Activated naive CD4-positive, alpha-beta T cell treated with anti-CD3 and anti-CD28 coated beads, Interleukin-2, amount 50 U/mL, for 24 hours (primary cell): ENCODE measurements around the gene HDAC4.
A peak's percentile ranks its signal among the peaks of the same experiment; 100 is the strongest.
"Not testable (repeated sequence)": the region's sequence is repeated elsewhere in the genome, so short reads cannot be mapped to it uniquely, and the experiment has no call there.

Experiments used
- H3K27ac Mint-ChIP-seq: one replicate; pipeline ENCODE4 v1.8.0; 2021; ENCODE audit warnings: mild to moderate bottlenecking, mixed read lengths
- H3K27me3 Mint-ChIP-seq: one replicate; pipeline ENCODE4 v1.8.0; 2021; ENCODE audit warnings: mixed read lengths
- H3K36me3 Mint-ChIP-seq: one replicate; pipeline ENCODE4 v1.8.0; 2021; ENCODE audit warnings: mixed read lengths
- H3K4me1 Mint-ChIP-seq: one replicate; pipeline ENCODE4 v1.8.0; 2021; ENCODE audit warnings: mixed read lengths
- H3K4me3 Mint-ChIP-seq: one replicate; pipeline ENCODE4 v1.8.0; 2021; ENCODE audit warnings: mild to moderate bottlenecking, mixed read lengths
- H3K9me3 Mint-ChIP-seq: one replicate; pipeline ENCODE4 v1.8.0; 2021; ENCODE audit warnings: mixed read lengths

HDAC4 gene

DNA sequence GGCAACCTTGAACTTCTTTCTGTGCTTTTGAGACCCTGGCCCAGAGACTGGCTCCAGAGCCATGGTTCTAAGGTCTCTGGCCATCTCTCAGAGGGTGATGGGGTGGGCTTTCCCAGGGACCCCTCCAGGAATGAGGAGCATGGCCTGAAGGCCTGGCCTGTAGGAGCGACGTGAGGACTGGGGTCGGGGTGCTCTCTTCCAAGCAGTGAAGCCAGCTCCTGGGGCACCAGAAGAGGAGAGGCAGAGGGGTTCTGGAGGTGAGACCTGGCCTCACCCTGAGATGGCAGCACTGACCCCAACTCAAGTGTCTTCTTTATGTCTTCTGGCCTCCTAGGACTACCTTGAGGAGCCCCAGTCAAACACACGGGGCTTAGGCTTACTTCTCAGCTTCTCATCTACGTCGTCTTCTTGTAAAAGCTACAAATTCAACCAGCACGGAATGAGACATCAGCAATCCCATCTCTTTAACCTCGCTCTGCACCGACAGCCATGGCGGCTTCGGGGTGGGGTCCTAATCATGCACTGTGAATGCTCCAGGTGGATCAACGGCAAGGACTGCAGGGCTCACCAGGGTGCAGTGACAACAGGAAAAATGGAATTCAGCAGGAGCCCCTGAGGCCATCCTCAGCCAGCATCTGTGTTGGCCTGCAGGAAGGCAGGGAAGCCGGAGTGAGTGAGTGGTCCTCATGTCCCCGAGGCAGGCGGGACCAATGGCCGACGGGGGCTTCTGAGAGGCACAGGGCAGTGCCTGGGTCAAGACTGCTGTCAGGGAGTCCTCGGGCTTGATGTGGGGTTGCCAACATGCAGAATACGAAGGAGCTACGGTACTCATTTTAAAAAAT lies 214.1 kb downstream of the HDAC4 start:
- Mint-ChIP-seq H3K27ac (no peak overlapping the region), H3K4me1 (peaks cover under 1% of the 10 kb centered on the region), H3K4me3 (no peak overlapping the region), H3K9me3 (no peaks in the 10 kb centered on the region), H3K27me3 (no peaks in the 10 kb centered on the region), H3K36me3 (peaks cover 9% of the 10 kb centered on the region)

DNA sequence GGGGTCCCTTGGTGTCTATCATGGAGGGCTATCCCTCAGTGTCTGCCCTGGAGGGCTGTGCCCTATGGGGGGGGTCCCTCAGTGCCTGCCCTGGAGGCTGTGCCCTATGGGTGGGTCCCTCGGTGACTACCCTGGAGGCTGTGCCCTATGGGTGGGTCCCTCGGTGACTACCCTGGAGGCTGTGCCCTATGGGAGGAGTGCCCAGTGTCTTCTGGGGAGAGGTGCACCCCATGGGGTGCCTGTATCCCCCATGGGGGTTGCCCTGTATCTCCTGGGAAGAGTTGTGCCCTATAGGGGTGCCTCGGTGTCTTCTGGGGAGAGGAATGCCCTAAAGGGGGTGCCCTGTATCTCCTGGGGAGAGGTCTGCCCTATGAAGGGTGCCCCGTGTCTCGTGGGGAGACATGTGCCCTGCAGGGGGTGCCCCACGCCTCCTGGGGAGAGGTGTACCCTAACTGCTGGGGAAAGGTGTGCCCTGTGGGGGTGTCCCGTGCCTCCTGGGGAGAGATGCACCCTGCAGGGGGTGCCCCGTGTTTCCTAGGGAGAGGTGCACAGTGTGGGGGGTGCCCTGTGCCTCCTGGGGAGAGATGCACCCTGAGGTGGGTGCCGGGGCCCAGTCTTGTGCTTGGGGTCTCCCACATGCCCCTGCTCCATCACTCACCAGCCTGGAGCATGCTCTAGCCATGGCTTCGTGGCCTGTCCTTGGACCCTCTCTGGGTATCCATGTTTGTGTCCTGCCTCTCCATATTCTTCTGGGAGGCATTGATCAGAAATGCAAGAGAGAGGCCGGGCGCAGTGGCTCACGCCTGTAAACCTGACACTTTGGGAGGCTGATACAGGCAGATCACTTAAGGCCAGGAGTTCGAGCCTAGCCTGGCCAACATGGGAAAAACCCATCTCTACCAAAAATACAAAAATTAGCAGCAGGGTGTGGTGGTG lies 215.6 kb downstream of the HDAC4 start:
- Mint-ChIP-seq H3K27me3 (no peaks in the 10 kb centered on the region), H3K4me3 (no peak overlapping the region), H3K27ac (no peak overlapping the region), H3K9me3 (no peaks in the 10 kb centered on the region), H3K4me1 (no peaks in the 10 kb centered on the region), H3K36me3 (peaks cover 11% of the 10 kb centered on the region)

DNA sequence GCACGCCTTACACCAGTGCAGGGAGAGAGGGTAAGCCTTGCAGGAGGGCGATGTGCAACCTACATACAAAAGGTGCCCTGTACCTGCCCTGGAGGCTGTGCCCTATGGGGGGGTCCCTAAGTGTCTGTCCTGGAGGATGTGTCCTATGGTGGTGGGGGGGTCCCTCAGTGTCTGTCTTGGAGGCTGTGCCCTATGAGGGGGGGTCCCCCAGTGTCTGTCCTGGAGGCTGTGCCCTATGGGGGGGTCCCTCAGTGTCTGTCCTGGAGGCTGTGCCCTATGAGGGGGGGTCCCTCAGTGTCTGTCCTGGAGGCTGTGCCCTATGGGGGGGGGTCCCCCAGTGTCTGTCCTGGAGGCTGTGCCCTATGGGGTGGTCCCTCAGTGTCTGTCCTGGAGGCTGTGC lies 216.6 kb downstream of the HDAC4 start:
- Mint-ChIP-seq H3K36me3 (peaks cover 7% of the 10 kb centered on the region), H3K27me3 (no peaks in the 10 kb centered on the region), H3K9me3 (no peaks in the 10 kb centered on the region), H3K27ac (no peak overlapping the region), H3K4me1 (no peaks in the 10 kb centered on the region), H3K4me3 (no peak overlapping the region)

- Mint-ChIP-seq H3K36me3 (peaks cover 10% of the 10 kb centered on the region), H3K27ac (peak overlapping the region; percentile 39), H3K4me3 (no peak overlapping the region), H3K4me1 (no peaks in the 10 kb centered on the region), H3K9me3 (no peaks in the 10 kb centered on the region), H3K27me3 (no peaks in the 10 kb centered on the region)
Observed at GRCh38 chr2:239182981-239183791, 217.6 kb downstream of the HDAC4 start.

DNA sequence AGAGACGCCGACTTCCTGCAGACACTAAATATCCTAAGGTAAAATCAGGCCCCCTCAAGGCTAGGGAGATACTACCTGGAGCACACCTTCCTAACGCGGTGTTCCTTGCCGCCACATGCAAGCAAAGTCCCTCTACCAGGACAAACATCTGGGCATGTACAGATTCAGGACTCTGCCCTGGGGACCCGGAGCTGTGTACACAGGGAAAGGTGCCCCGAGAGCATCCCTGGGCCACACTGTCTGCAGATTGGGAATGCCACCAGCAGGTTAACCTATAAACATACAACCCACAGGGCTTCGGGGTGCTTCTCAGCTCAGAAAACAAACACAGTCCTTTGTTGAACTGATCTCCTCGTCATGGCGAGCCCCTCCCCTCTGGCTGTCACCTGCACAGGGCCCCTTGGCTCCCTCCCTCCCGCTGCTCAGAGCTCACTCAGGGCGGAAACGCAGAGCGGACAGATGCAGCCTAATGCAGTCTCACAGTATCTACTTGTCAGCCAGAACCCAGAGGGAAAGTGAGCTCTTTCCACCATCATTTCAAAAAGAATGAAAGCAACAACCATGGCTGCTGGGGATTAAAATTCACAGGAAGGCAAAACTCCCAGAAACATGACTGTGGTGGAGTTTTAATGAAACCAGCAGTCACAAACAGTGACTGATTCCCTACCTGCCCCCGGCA lies 218.8 kb downstream of the HDAC4 start:
- peaks cover 22% of the 10 kb centered on the region for H3K36me3 Mint-ChIP-seq
- no peaks in the 10 kb centered on the region for H3K27me3 Mint-ChIP-seq
- peaks cover 2% of the 10 kb centered on the region for H3K9me3 Mint-ChIP-seq
- no peaks in the 10 kb centered on the region for H3K4me1 Mint-ChIP-seq
- H3K27ac Mint-ChIP-seq: no peak overlapping the region
- H3K4me3 Mint-ChIP-seq: no peak overlapping the region

DNA sequence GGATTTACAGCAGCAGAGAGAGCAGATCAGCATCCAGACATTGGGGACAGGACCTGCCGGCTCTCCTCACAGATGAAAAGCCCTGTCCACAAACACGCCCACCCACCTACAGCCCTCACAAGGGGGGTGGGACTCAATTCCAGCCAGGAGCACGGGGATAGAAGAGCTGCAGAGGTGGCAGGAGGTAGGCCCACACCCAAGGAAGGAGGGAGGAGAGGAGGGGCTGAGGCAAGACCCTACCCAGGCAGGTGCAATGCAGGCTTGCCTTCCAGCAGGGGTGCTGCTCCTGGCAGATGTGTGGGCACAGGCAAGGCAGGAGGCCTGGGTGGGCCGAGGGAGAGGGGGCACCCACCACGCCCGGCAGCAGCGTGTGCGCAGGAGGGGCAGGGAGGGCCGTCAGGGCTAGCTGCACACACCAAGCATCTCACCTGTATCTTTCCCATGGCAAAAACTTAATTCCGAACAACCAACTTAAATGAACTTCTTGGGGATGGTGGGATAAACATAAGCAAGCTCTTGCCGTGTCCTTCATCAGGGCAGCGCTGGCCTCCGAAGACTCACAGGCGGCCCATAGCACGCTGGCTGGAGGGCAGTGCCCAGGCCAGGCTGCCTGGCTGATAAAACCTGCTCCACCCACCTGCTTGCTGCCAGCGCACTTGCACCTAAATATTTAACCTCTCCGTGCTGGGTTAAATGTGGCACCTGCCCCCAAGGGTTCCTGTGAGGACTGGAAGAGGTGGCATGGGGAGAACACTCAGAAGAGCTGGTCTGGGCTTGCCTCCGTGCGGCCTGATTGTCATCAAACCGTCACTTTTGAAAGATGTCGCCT lies 219.5 kb downstream of the HDAC4 start:
- no peaks in the 10 kb centered on the region for H3K27me3 Mint-ChIP-seq

DNA sequence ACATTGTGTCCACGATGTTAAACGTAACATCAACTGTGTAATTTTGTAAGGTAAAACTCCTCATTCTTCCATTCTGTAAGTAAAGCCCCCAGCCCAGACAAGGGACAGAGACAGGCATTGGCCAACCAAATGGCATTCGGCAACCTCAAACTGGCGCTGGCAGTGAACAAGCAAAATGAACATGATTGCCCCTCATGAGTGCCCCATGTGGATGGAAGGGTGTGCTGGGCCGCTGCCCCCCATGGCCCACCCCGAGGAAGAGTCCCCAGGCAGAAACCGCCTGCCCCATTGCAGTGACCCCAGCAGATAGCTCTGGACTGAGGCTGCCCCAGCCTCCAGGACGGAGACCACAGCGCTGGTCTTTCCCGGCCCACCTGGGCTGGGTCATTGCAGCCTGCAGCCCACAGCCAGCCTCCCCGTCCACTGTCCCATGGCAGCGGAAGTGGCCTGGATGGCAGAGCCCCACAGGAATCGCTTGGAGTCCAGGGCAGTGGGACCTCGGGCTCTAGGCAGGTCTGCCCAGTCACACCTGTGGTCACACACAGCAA lies 220.2 kb downstream of the HDAC4 start:
- Mint-ChIP-seq H3K4me1 (no peaks in the 10 kb centered on the region), H3K4me3 (no peak overlapping the region), H3K9me3 (peaks cover 9% of the 10 kb centered on the region), H3K27me3 (no peaks in the 10 kb centered on the region), H3K36me3 (peaks cover 32% of the 10 kb centered on the region), H3K27ac (no peak overlapping the region)

More for the DNA sequence above, 219.5 kb downstream of the HDAC4 start:
- H3K4me1 Mint-ChIP-seq: no peaks in the 10 kb centered on the region
- peaks cover 9% of the 10 kb centered on the region for H3K9me3 Mint-ChIP-seq
- H3K27ac Mint-ChIP-seq: no peak overlapping the region
- no peak overlapping the region for H3K4me3 Mint-ChIP-seq
- H3K36me3 Mint-ChIP-seq: peaks cover 29% of the 10 kb centered on the region

DNA sequence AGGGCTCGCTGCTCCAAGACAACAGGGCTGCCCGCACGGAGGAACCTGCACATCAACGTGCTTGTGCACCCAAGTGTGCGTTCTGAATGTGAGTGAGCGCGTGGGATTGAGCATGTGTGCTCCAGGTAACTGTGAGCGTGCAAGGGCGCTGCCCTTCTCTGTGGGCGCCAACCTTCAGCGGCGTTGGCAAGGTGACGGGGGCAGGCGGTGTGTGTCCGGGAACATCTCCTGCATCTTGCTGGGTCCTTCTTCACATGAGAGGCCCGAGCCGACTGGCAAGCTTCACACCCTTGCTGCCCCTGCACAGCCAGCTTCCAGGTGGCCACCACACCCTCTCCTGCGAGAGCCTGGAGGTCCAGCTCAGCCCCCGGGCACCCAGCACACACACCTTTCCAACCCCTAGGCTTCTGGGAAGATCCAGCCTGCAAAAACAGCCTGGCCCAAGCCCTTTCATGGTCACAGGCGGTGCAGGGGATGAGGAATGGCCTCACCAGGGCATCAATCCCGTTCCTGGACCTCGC lies 220.9 kb downstream of the HDAC4 start:
- H3K4me3 Mint-ChIP-seq: no peak overlapping the region
- H3K27me3 Mint-ChIP-seq: no peaks in the 10 kb centered on the region
- H3K36me3 Mint-ChIP-seq: peaks cover 35% of the 10 kb centered on the region
- no peaks in the 10 kb centered on the region for H3K4me1 Mint-ChIP-seq
- peaks cover 9% of the 10 kb centered on the region for H3K9me3 Mint-ChIP-seq
- no peak overlapping the region for H3K27ac Mint-ChIP-seq

DNA sequence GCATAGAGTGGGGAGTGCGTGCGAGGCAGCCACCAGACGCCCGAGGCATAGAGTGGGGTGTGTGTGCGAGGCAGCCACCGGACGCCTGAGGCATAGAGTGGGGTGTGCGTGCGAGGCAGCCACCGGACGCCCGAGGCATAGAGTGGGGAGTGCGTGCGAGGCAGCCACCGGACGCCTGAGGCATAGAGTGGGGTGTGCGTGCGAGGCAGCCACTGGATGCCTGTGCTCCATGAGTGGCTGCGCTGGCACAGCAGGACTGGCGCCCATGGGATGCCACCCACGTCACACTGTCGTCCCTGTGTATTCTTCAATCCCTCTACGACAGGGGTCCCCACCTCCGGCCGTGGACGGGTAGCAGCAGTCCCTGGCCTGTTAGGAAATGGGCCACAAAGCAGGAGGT lies 221.9 kb downstream of the HDAC4 start:
- peaks cover 44% of the 10 kb centered on the region for H3K36me3 Mint-ChIP-seq
- no peak overlapping the region for H3K27ac Mint-ChIP-seq
- H3K4me3 Mint-ChIP-seq: no peak overlapping the region
- H3K27me3 Mint-ChIP-seq: no peaks in the 10 kb centered on the region
- no peaks in the 10 kb centered on the region for H3K4me1 Mint-ChIP-seq
- H3K9me3 Mint-ChIP-seq: peaks cover 18% of the 10 kb centered on the region

DNA sequence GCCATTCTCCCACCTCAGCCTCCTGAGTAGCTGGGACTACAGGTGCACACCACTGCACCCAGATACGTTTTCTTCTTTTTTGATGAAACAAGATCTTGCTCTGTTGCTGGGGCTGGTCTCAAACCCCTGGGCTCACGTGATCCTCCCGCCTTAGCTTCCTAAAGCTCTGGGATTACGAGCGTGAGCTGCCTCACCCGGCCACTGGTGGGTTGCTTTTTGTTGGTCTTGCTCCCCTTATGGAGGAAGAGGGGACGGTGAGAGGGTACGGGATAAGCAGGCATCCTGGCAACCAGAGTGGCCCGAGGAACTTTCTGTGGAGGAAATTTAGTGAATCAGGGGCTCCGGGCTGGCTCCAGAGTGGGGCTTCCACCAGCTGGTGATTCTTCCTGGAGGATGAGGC lies 222.3 kb downstream of the HDAC4 start:
- H3K36me3 Mint-ChIP-seq: peaks cover 47% of the 10 kb centered on the region
- H3K4me1 Mint-ChIP-seq: no peaks in the 10 kb centered on the region
- no peak overlapping the region for H3K27ac Mint-ChIP-seq
- H3K4me3 Mint-ChIP-seq: no peak overlapping the region
- H3K27me3 Mint-ChIP-seq: no peaks in the 10 kb centered on the region
- peaks cover 19% of the 10 kb centered on the region for H3K9me3 Mint-ChIP-seq

- Mint-ChIP-seq H3K9me3 (peaks cover 19% of the 10 kb centered on the region), H3K4me1 (no peaks in the 10 kb centered on the region), H3K4me3 (no peak overlapping the region), H3K27me3 (no peaks in the 10 kb centered on the region), H3K27ac (no peak overlapping the region), H3K36me3 (peaks cover 52% of the 10 kb centered on the region)
Observed at GRCh38 chr2:239177908-239178307, 222.9 kb downstream of the HDAC4 start.

GRCh38 chr2:239177325-239177724 lies 223.5 kb downstream of the HDAC4 start:
- Mint-ChIP-seq H3K27ac (no peak overlapping the region), H3K27me3 (no peaks in the 10 kb centered on the region), H3K9me3 (peaks cover 23% of the 10 kb centered on the region), H3K4me3 (no peak overlapping the region), H3K4me1 (no peaks in the 10 kb centered on the region), H3K36me3 (peaks cover 58% of the 10 kb centered on the region)

GRCh38 chr2:239176138-239176803 lies 224.5 kb downstream of the HDAC4 start:
- H3K9me3 Mint-ChIP-seq: peaks cover 29% of the 10 kb centered on the region
- H3K4me3 Mint-ChIP-seq, H3K4me1 Mint-ChIP-seq, H3K27me3 Mint-ChIP-seq: not testable (repeated sequence)
- H3K36me3 Mint-ChIP-seq: peaks cover 63% of the 10 kb centered on the region
- H3K27ac Mint-ChIP-seq: peak overlapping the region; percentile 51
